Measurements from ENCODE around the gene OR6B2. TPM values are rescaled to one million over a fixed set of nuclear protein-coding genes. Genes with fewer than 3 reads are reported as not detected.

The OR6B2 gene
- total RNA-seq, 1 donor from 2014 or later: not detected

GRCh38 chr2:240042740-240043139 is 12.5 kb upstream of the OR6B2 start:
- intact Hi-C loops (cut with micrococcal nuclease): no loop called here

- intact Hi-C loops (cut with micrococcal nuclease): no loop called here
Measured at GRCh38 chr2:240041363-240041762, 11.1 kb upstream of the OR6B2 start.

- intact Hi-C loops (cut with micrococcal nuclease): no loop called here
Measured at GRCh38 chr2:240037358-240037757, 7.1 kb upstream of the OR6B2 start.

DNA sequence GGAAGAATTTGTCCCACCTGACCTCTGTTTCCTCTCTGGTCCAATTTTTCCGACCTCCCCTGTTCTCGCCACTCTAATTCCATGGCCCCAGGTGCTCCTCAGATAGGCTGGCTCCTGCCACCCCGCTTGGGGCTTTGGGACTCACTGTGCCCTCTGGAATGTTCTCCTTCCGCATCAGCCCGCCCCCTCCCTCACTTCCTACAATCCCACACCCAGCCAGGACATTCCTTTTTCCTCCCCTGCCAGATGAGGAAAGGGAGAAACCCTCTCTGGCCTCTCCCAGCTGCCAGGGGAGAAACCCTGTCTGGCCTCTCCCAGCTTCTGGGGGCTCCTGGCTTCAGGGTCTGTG is 3.1 kb upstream of the OR6B2 start:
- intact Hi-C loops (cut with micrococcal nuclease): no loop called here

DNA sequence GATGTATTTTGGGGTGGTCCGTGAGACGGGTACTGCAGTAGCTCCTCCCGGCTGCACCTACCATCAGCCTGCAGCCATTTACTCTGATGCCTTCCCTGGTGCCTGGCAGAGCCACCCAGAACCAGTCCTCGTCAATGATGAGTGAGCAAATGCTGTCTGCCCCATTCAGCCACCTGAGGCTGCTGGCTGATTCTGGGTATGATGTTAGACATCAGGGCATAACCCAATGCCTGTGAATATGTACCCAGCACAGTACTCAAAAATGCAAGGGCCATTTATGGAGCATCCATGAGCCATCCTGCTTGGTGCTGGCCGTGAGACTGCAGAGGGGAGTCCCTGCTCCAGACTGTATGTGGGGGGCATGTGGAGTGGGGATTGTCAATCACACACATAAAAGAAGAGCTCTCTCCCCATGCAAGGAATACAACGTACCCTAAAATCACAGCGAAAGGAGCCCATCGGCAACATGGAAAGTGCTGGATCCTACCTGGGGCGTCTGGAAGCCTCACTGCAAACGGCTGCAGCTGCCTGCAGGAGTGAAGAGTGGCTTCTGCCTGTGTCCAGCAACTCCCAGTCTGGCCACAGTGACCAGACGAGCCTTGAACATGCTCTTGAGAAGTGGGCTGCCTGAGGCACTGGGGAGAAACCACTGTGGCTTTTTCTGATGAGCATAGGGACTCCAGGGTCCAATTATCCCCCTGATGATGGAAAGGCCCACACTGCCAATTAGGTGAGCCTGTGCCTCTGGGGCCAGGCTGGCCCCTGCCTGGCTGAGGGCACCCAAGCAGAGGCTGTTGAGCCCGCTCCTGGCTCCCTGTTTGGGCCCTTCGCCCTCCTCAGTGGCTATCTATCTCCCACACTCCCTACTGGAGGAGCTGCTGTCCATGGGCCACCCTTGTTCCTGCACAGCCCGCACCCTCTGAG is 2.4 kb upstream of the OR6B2 start:
- intact Hi-C loops (cut with micrococcal nuclease): no loop called here

GRCh38 chr2:240024766-240025165 is 5.5 kb downstream of the OR6B2 start:
- intact Hi-C loops (cut with micrococcal nuclease): loop anchor here (1.0 to 10.0 kb wide), 5 partner anchors 33 to 770 kb away; partner anchors contain the start of genes COPS9, DUSP28, GPC1 and RNPEPL1

DNA sequence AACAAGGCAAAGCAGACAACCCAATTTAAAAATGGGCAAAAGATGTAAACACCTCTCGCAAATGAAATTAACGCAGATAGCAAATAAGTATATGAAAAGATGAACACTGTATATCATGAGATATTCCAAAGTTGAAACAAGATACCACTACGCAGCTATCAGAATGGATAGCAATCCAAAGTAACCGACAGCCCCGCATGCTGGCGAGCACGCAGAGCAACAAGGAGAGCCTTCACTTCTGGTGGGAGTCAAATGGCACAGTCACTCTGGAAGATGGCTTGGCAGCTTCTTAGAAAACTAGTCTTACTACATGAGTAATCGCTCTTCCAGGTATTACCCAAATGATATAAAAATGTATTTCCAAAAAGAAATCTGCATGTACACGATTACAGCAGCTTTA is 6.4 kb downstream of the OR6B2 start:
- intact Hi-C loops (cut with micrococcal nuclease): loop anchor here (10.0 kb wide), 3 partner anchors 411 to 769 kb away; partner anchors contain the start of genes DUSP28, GPC1 and RNPEPL1

- intact Hi-C loops (cut with micrococcal nuclease): loop anchor here (10.0 kb wide), 3 partner anchors 413 to 767 kb away; partner anchors contain the start of genes DUSP28, GPC1 and RNPEPL1
Measured at GRCh38 chr2:240021488-240022104, 8.6 kb downstream of the OR6B2 start.

DNA sequence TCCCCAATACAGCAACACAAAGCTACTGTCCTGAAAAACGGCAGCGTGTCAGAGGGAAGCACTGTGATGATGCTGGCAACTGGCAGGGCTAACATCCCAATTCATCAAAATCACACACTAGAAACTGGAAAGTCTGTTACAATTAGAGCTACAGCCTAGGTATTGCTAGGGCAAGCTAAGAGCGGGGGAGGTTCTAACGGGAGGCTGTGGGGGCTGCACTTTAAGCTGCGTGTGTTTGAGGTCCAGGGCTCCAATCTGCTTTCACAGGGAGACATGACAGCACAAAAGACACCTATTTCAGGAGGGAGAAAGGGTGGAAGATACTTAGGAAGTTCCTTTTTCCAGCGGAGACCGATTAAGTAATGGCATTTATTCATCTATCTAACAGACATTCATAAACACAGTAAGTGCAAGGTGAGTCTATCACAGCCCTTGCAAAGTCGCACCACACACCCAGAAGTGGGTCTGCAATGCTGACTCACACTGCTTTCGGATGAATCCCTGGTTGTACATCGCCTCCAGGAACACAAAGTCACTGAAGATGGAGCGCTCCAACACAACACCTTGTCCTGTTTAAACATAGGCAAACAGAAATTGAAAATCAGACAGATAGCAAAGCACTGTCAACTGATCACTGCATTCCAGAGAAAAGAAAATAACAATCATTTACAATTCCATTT is 12.0 kb downstream of the OR6B2 start:
- intact Hi-C loops (cut with micrococcal nuclease): no loop called here

GRCh38 chr2:240014327-240014726 is 15.9 kb downstream of the OR6B2 start:
- intact Hi-C loops (cut with micrococcal nuclease): no loop called here

GRCh38 chr2:240013343-240013742 is 16.9 kb downstream of the OR6B2 start:
- intact Hi-C loops (cut with micrococcal nuclease): no loop called here

GRCh38 chr2:240002983-240003382 is 27.2 kb downstream of the OR6B2 start:
- intact Hi-C loops (cut with micrococcal nuclease): no loop called here

- intact Hi-C loops (cut with micrococcal nuclease): no loop called here
Measured at GRCh38 chr2:240000671-240001070, 29.6 kb downstream of the OR6B2 start.

- intact Hi-C loops (cut with micrococcal nuclease): no loop called here
Measured at GRCh38 chr2:239997686-239998409, 32.4 kb downstream of the OR6B2 start.

DNA sequence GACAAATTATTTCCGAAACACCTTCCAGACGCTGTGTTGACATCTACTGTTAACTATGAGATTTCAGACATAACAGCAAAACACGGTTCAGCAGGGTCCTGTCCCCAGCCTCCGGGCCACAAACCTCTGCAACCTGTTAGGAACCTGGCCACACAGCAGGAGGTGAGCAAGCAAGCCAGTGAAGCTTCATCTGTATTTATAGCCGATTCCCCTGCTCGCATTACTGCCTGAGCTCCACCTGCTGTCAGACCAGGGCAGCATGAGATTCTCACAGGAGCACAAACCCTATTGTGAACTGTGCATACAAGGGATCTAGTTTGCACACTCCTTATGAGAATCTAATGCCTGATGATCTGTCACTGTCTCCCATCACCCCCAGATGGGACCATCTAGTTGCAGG is 36.1 kb downstream of the OR6B2 start:
- intact Hi-C loops (cut with micrococcal nuclease): loop anchor here (5.0 kb wide), 1 partner anchor 592 kb away; the partner anchor contains the start of gene HDAC4

DNA sequence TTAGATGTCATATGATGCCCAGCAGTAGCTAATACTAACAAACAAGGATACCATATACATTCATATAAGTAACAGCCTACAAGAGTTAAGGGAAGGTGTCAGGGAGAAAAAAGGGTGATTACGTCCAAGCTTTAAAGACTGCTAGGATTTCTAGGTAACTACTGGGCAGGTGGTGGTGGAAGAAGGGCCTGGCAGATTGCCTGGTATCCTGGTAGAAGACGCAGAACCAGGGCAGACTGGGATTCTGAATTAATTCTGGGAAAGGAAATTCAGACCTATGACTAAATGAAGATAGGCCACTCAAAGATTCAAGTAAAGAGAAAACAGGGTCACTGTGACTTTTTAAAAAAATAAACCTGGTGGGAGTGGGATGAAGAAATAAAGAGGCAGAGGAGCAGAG is 36.9 kb downstream of the OR6B2 start:
- intact Hi-C loops (cut with micrococcal nuclease): loop anchor here (5.0 kb wide), 1 partner anchor 591 kb away; the partner anchor contains the start of gene HDAC4

GRCh38 chr2:239991689-239992314 is 38.4 kb downstream of the OR6B2 start:
- intact Hi-C loops (cut with micrococcal nuclease): loop anchor here (1.0 to 5.0 kb wide), 6 partner anchors 33 to 957 kb away; partner anchors contain the start of genes HDAC4 and NDUFA10

GRCh38 chr2:239990966-239991365 is 39.3 kb downstream of the OR6B2 start:
- intact Hi-C loops (cut with micrococcal nuclease): loop anchor here (1.0 to 5.0 kb wide), 6 partner anchors 34 to 956 kb away; partner anchors contain the start of genes HDAC4 and NDUFA10

- intact Hi-C loops (cut with micrococcal nuclease): no loop called here
Measured at GRCh38 chr2:239985356-239985755, 44.9 kb downstream of the OR6B2 start.
